Fibroblast of gingiva (primary cell): ENCODE results near the gene FAM110D.

ENCODE experiments used
- DNase-seq: peaks from one replicate; pipeline ENCODE4 v3.0.0-alpha.2; 2011; ENCODE audit warnings: low read depth

Gene FAM110D

GRCh38 chr1:26158908-26159742 is at the start of gene FAM110D:
TSS of gene FAM110D (plus strand) at chr1:26159079. CDS start at chr1:26161292, 2,213 bp downstream.
- no peak for DNase-seq

GRCh38 chr1:26109229-26110164 is 49.4 kb upstream of the FAM110D start:
- no peak for DNase-seq

- DNase-seq: peak; percentile 69
These were observed 47.9 kb upstream of the FAM110D start for GRCh38 chr1:26110731-26111529.

GRCh38 chr1:26111530-26112406 is 47.1 kb upstream of the FAM110D start, which contains the start of gene PDIK1L:
TSS of gene PDIK1L (plus strand) at chr1:26111824. CDS start at chr1:26114309, 2,485 bp downstream.
- peak; percentile 97 for DNase-seq

GRCh38 chr1:26112407-26112775 is 46.5 kb upstream of the FAM110D start:
- no peak for DNase-seq

GRCh38 chr1:26114165-26114927 is 44.5 kb upstream of the FAM110D start:
- no peak for DNase-seq

GRCh38 chr1:26119892-26120608 is 38.8 kb upstream of the FAM110D start:
- no peak for DNase-seq

- DNase-seq: no peak
These were observed 36.8 kb upstream of the FAM110D start for GRCh38 chr1:26121854-26122773.

GRCh38 chr1:26122988-26123973 is 35.6 kb upstream of the FAM110D start:
- no peak for DNase-seq

- DNase-seq: no peak
These were observed 34.2 kb upstream of the FAM110D start for GRCh38 chr1:26124418-26125331.

GRCh38 chr1:26125382-26125781 is 33.5 kb upstream of the FAM110D start:
- no peak for DNase-seq

- DNase-seq: no peak
These were observed 32.9 kb upstream of the FAM110D start for GRCh38 chr1:26125946-26126320.

- DNase-seq: no peak
These were observed 32.4 kb upstream of the FAM110D start for GRCh38 chr1:26126321-26127084.

- no peak for DNase-seq
These were observed 31.4 kb upstream of the FAM110D start for GRCh38 chr1:26127235-26128163.
